ENCODE results near the gene PPIB. TPM values are rescaled to one million over a fixed set of nuclear protein-coding genes. Genes with fewer than 3 reads are reported as not detected.

The PPIB gene
- total RNA-seq, 4 donors from 2014 or later = 309 to 914 (median 465) TPM

DNA sequence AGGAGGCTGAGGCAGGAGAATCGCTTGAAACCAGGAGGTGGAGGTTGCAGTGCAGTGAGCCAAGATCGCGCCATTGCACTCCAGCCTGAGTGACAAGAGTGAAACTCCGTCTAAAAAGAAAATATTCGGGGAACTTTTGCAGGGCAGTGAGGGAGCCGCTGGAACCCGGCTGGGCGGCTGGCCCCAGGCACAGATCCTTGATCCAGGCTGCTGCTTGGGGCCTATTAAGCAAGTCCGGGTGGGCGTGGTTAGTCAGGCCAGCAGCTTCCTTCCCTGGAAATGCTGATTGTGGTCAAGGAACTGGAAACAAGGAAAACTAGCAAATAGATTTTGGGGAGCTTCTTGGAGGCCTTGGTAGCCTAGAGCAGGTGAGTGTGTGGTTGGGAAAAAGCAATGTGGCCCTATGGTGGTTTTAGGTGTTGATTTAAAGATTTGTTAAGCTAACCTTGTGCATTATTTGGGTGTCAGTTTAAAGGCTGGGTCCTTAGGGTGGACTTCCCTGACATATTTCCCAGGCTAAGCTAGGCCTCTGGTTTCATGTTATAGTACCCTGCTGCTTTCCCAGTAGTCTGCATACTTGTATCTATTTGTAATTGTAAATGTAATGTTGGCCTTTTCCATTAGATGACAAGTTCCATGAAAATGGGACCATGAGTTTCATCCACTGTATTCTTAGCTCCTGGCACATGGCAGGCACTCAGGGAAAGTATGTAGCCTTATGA lies 29.0 kb downstream of the PPIB start:
- no peaks in the 10 kb centered on the region for H3K36me3 ChIP-seq
- TF ChIP-seq CTCF (IDR thresholded peaks at IDR 0.05) (no peak), POLR2A (IDR thresholded peaks at IDR 0.05) (no peak)

DNA sequence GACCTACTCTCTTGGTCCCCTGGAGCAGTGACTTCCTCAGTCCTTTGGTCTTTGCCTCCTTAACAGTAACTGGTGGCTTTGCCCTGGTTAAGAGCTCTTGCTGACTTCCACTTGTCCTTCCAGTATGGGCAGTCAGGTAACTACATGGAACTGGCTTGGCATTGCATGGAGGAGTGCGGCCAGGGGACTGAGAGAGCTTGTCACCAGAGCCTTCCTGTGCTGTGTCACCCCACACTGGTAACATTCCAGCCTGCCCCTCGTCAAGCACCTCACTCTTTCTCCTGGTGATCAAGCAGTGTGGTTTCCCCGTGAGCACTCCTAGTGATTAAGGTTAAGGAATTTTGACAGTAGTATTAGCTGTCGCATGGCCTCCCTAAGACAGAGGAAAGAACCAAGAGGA lies 30.6 kb downstream of the PPIB start:
- intact Hi-C loops (cut with DNase I; ENCODE audit: low total_unique reads) = no loop called here
- no peaks in the 10 kb centered on the region for H3K4me1 ChIP-seq
- TF ChIP-seq CTCF (IDR thresholded peaks at IDR 0.05) (no peak), POLR2A (IDR thresholded peaks at IDR 0.05) (no peak)
- no peaks in the 10 kb centered on the region for H3K9me3 ChIP-seq
- H3K27ac ChIP-seq = no peak overlapping the region
- no peak overlapping the region for H3K4me3 ChIP-seq
- no peaks in the 10 kb centered on the region for H3K27me3 ChIP-seq
- no peak for DNase-seq
- H3K36me3 ChIP-seq = no peaks in the 10 kb centered on the region

More for the DNA sequence above, 29.0 kb downstream of the PPIB start:
- intact Hi-C loops (cut with DNase I; ENCODE audit: low total_unique reads) = no loop called here
- Histone ChIP-seq H3K4me1 (no peaks in the 10 kb centered on the region), H3K27ac (no peak overlapping the region), H3K9me3 (no peaks in the 10 kb centered on the region), H3K27me3 (no peaks in the 10 kb centered on the region), H3K4me3 (no peak overlapping the region)
- no peak for DNase-seq

- TF ChIP-seq CTCF (IDR thresholded peaks at IDR 0.05) (no peak), POLR2A (IDR thresholded peaks at IDR 0.05) (no peak)
- Histone ChIP-seq H3K36me3 (no peaks in the 10 kb centered on the region), H3K4me3 (no peak overlapping the region), H3K9me3 (no peaks in the 10 kb centered on the region), H3K27ac (no peak overlapping the region), H3K27me3 (no peaks in the 10 kb centered on the region), H3K4me1 (no peaks in the 10 kb centered on the region)
- intact Hi-C loops (cut with DNase I; ENCODE audit: low total_unique reads) = no loop called here
- DNase-seq = no peak
Measured at GRCh38 chr15:64131547-64131946, 31.3 kb downstream of the PPIB start.

- no peak overlapping the region for H3K4me3 ChIP-seq
- no peaks in the 10 kb centered on the region for H3K27me3 ChIP-seq
- no peak for DNase-seq
- TF ChIP-seq CTCF (IDR thresholded peaks at IDR 0.05) (no peak), POLR2A (IDR thresholded peaks at IDR 0.05) (no peak)
- intact Hi-C loops (cut with DNase I; ENCODE audit: low total_unique reads) = no loop called here
- no peaks in the 10 kb centered on the region for H3K9me3 ChIP-seq
- H3K36me3 ChIP-seq = no peaks in the 10 kb centered on the region
- H3K4me1 ChIP-seq = no peaks in the 10 kb centered on the region
- H3K27ac ChIP-seq = no peak overlapping the region
Measured at GRCh38 chr15:64130159-64130558, 32.7 kb downstream of the PPIB start.

GRCh38 chr15:64127521-64128270 lies 35.1 kb downstream of the PPIB start:
- Histone ChIP-seq H3K27ac (no peak overlapping the region), H3K36me3 (no peaks in the 10 kb centered on the region), H3K27me3 (no peaks in the 10 kb centered on the region)

More at GRCh38 chr15:64127521-64128270, 35.1 kb downstream of the PPIB start:
- intact Hi-C loops (cut with DNase I; ENCODE audit: low total_unique reads) = no loop called here
- Histone ChIP-seq H3K9me3 (no peaks in the 10 kb centered on the region), H3K4me1 (no peaks in the 10 kb centered on the region), H3K4me3 (no peak overlapping the region)
- TF ChIP-seq POLR2A (IDR thresholded peaks at IDR 0.05) (no peak), CTCF (IDR thresholded peaks at IDR 0.05) (no peak)
- DNase-seq = no peak

Data from uterus (tissue), 4 donors.